EH (cell line): ENCODE data around the gene EDNRA.
A peak's percentile ranks its signal among the peaks of the same experiment; 100 is the strongest.

ENCODE experiments used
- DNase-seq: peaks from one replicate; pipeline ENCODE4 v3.0.0-alpha.2; 2015; ENCODE audit warnings: low read depth

Gene EDNRA

GRCh38 chr4:147498031-147498660 lies 17.2 kb downstream of the EDNRA start:
- DNase-seq, result peak; percentile 85

- no peak for DNase-seq
Measured at GRCh38 chr4:147508346-147508745, 27.4 kb downstream of the EDNRA start.

GRCh38 chr4:147509386-147509785 lies 28.5 kb downstream of the EDNRA start:
- no peak for DNase-seq

- peak; percentile 64 for DNase-seq
Measured at GRCh38 chr4:147510962-147511668, 30.2 kb downstream of the EDNRA start.

- DNase-seq, result peak; percentile 89
Measured at GRCh38 chr4:147513091-147513490, 32.2 kb downstream of the EDNRA start.

GRCh38 chr4:147513952-147514351 lies 33.1 kb downstream of the EDNRA start:
- no peak for DNase-seq

GRCh38 chr4:147515220-147515936 lies 34.5 kb downstream of the EDNRA start:
- no peak for DNase-seq

- no peak for DNase-seq
Measured at GRCh38 chr4:147516133-147516532, 35.2 kb downstream of the EDNRA start.

GRCh38 chr4:147518086-147518485 lies 37.2 kb downstream of the EDNRA start:
- DNase-seq, result peak; percentile 91

GRCh38 chr4:147518846-147519767 lies 38.2 kb downstream of the EDNRA start:
- DNase-seq, result peak; percentile 78

GRCh38 chr4:147524601-147525000 lies 43.7 kb downstream of the EDNRA start:
- peak; percentile 24 for DNase-seq

- DNase-seq, result peak; percentile 57
Measured at GRCh38 chr4:147525494-147526271, 44.8 kb downstream of the EDNRA start.

GRCh38 chr4:147526272-147526654 lies 45.4 kb downstream of the EDNRA start:
- no peak for DNase-seq

- no peak for DNase-seq
Measured at GRCh38 chr4:147528054-147528453, 47.2 kb downstream of the EDNRA start.

- DNase-seq, result peak; percentile 32
Measured at GRCh38 chr4:147530134-147530533, 49.2 kb downstream of the EDNRA start.

- peak; percentile 83 for DNase-seq
Measured at GRCh38 chr4:147530723-147531122, 49.8 kb downstream of the EDNRA start.

- DNase-seq, result peak; percentile 36
Measured at GRCh38 chr4:147532896-147533295, 52.0 kb downstream of the EDNRA start.

- peak; percentile 45 for DNase-seq
Measured at GRCh38 chr4:147533331-147533730, 52.4 kb downstream of the EDNRA start.

GRCh38 chr4:147535124-147535523 lies 54.2 kb downstream of the EDNRA start:
- no peak for DNase-seq

- no peak for DNase-seq
Measured at GRCh38 chr4:147538711-147539110, 57.8 kb downstream of the EDNRA start.

GRCh38 chr4:147539959-147540358 lies 59.1 kb downstream of the EDNRA start:
- no peak for DNase-seq
